ENCODE measurements around the gene LAMC1.
"Not testable (repeated sequence)": the region's sequence is repeated elsewhere in the genome, so short reads cannot be mapped to it uniquely, and the experiment has no call there.

The LAMC1 gene

DNA sequence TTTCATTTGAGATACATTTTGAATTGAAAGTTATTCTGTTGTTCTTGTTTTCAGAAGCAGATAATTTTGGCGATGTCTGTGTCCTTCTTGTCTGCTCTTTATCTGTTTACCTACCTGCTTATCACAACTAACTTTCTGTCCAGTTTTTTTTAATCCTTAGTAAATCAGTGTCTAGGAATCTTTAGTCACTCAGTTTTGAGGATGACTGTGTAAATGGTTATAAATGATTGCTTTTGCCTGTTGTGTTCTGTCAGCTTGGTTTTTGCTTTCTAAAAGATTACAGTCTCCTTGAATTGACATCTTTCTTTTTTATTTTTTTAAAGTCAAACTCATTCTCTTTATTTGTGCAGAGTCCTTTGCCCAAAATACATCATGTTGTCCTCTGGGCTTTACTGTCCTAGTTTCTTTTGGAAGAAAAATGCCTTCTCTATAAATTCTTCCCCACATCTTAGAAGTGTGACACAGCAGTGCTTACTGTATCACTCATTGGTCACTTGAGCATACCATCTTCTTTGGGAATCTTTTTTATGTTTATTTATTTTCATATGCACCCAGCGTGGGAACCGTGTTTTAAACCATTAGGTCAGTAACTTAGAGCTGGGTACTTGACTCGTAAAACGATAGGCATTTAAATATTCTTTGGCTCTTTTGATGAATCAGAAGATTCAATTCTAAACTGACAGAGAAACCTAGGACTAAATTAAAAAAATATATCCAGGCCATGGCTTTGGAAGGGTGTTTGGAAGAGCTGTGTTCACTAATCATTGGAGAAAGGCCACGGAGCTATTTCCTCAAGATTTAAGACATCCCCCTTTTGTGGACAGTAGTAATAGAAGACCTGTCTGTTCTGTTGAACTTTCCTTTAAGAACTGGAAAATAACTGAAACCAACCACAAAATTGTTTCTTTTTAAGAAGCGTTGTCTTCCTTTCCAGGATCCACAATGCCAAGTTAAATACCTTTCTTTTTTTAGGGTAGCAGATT, 20.9 kb downstream of the LAMC1 start:
- DNase-seq: no peak

DNA sequence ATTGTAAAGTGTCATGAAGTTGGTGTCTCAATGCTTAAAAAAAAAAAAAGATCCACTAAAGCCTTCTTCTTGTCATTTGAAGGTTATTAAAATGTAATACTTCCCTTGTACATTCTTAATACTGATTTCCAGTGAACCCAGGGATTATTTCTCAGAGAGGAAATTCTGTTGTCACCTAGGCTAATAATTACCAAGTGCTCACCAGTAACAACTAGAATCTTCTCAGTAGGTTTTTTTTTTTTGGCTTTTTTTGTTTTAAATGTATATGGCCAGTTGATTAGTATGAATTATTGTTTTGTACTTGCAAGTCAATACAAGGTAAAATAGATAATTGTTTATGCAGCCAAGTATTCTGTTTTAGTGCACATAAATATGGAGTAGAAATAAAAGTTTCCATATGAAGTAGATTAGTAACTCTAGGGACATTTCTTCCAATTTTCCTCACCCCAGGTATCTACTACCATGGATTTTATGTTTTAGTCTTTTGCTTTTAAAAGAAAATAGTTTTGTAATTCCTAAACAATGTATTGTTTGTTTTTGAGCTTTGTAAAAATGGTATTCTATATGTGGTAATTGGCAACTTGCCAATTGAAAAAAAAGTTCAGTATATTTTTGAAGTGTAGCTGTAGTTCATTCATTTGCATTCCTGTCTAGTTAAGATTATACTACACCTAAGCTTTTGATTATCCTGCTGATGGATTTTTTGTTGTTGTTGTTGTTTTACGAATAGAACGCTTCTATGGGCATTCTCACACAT, 21.9 kb downstream of the LAMC1 start:
- no peak for DNase-seq

- DNase-seq: no peak
These were observed 25.2 kb downstream of the LAMC1 start for GRCh38 chr1:183048087-183049085.

GRCh38 chr1:183051546-183051945, 28.3 kb downstream of the LAMC1 start:
- DNase-seq: no peak

- no peak for DNase-seq
These were observed 29.6 kb downstream of the LAMC1 start for GRCh38 chr1:183052861-183053260.

GRCh38 chr1:183058851-183059502, 35.8 kb downstream of the LAMC1 start:
- no peak for DNase-seq

GRCh38 chr1:183061194-183061593, 38.0 kb downstream of the LAMC1 start:
- no peak for DNase-seq

DNA sequence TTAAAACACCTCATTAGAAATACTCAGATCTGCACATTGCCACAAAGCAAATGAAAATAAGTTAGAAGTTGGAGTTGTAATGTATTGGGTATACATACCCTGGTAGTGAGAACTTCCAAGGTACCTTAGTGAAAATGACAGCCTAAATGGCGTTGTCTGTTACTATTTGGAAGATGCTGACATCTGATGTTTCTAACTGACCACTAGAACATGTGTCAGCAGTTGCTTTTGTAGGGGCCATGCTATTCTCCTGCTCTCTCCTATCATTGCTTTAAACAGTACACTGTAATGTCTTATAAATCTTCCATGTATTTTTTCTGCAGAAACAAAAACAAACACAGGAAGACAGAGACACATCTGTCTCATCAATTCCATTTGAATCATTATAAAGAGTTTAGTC, 40.1 kb downstream of the LAMC1 start:
- DNase-seq: no peak

DNA sequence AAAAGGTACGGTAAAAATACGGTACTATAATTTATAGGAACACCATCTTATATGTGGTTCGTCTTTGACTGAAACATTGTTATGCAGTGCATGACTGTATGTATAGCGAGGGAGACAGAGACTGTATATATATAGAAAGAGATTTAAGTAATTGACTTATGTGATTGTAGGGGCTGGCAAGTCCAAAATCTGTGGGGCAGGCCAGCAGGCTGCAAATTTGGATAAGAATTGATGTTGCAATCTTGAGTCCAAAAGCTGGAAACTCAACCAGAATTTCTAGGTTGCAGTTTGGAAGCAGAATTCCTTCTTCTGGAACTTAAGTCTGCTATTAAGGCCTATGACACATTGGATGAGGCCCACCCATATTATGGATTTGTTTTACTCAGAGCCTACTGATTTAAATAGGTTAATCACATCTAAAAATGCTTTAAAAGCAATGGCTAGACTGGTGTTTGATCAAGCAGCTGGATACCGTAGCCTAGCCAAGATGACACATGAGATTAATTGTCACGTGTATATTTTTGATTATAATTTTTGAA, 42.0 kb downstream of the LAMC1 start:
- DNase-seq: no peak

DNA sequence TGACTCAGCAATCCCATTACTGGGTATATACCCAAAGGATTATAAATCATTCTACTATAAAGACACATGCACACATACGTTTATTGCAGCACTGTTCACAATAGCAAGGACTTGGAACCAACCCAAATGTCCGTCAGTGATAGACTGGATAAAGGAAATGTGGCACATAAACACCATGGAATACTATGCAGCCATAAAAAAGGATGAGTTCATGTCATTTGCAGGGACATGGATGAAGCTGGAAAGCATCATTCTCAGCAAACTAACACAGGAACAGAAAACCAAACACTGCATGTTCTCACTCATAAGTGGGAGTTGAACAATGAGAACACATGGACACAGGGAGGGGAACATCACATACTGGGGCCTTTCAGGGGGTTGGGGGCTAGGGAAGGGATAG, 43.2 kb downstream of the LAMC1 start:
- DNase-seq: not testable (repeated sequence)

DNA sequence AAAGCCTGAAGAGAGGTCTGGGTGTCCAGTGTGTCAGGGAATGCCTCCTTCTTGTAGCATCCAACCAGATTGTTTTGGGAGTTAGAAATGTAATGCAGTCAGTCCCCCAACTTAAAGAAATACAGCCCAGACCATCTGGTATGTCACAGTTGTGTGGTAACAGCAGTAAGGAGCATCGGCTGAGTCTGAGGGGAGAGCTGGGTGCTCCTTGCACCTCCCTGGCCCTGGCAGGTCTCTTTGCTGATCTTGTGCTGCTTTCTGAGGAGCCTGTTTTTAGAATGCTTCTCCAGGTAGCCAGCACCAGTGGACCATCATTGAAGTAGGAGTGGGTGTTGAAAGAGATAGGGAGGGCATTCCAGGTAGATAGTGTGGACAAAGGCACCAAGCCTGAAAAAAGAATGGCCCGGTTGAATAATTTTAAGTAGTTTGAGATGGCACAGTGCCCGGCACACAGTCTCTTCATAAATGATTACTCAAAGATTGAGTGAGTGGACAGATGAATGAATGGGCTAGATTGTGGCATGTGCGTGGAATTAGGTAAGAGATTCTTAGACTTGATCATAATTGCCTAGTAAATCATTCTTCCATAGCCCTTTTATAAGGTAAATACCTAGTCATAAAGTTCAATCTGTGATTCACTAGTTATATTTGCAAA, 46.5 kb downstream of the LAMC1 start:
- no peak for DNase-seq

GRCh38 chr1:183070234-183070922, 47.2 kb downstream of the LAMC1 start:
- no peak for DNase-seq

GRCh38 chr1:183070923-183071618, 47.9 kb downstream of the LAMC1 start:
- DNase-seq: no peak

DNA sequence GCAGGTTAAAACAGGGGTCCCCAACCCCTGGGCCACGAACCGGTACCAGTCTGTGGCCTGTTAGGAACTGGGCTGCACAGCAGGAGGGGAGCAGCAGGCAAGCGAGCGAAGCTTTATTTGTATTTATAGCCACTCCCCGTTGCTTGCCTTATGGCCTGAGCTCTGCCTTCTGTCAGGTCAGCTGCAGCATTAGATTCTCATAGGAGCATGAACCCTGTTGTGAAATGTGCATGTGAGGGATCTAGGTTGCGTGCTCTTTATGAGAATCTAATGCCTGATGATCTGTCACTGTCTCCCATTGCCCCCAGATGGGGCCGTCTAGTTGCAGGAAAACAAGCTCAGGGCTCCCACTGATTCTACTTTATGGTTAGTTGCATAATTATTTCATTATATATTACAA, 49.4 kb downstream of the LAMC1 start:
- DNase-seq: not testable (repeated sequence)

GRCh38 chr1:183073320-183073719, 50.1 kb downstream of the LAMC1 start:
- DNase-seq: no peak

DNA sequence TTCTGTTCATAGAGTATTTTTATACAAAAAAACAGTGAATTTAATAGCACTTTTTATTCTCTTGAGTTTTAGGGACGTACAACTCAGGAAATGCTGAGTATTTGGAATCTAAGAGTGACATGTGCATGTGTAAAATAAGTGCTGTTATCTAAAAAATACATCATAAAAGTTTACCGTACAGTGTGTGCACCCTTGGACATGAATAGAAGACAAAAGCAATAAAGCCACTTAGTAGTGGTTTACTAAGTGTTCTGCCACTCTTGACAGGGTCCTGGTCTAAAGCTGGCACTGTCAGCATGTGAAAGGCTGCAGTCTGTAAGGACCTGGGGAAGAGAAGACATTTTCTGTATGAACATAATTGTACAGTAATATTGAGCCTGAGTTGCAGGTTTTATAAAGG, 51.0 kb downstream of the LAMC1 start:
- DNase-seq: no peak

GRCh38 chr1:183075861-183076260, 52.6 kb downstream of the LAMC1 start:
- DNase-seq: no peak

- DNase-seq: no peak
These were observed 53.9 kb downstream of the LAMC1 start for GRCh38 chr1:183077097-183077496.

- DNase-seq: no peak
These were observed 56.6 kb downstream of the LAMC1 start for GRCh38 chr1:183079712-183080388.
